IMR-90 (cell line): ENCODE results near the gene ZNF48. TPM values are rescaled to one million over a fixed set of nuclear protein-coding genes. Genes with fewer than 3 reads are reported as not detected.

Experiments used
- ATAC-seq: fragments of 200-7000 bp; cut with Tn5 transposase; 2 replicates; pipeline ENCODE4 v1.9.1; 2020; ENCODE audit warnings: low read depth, mild to moderate bottlenecking, moderate library complexity
- BruUV-seq: library from RNA; stranded (reverse); fragments of 400-500 nt; replicated peaks from 2 replicates; lab custom pipeline; 2021; lab: Mats Ljungman, UMichigan
- CTCF ChIA-PET: fragments of 300-600 bp; formaldehyde crosslinking; extraction: SDS; loops from one replicate; lab custom pipeline; 2021; ENCODE audit warnings: antibody characterized with exemption; lab: Yijun Ruan, JAX
- POLR2A ChIA-PET: fragments of 300-600 bp; sonication (Branson Sonifier 250); formaldehyde crosslinking; loops from one replicate; lab custom pipeline; 2022; ENCODE audit warnings: antibody characterized with exemption; ENCODE audit not compliant: unreplicated experiment; lab: Charles Lee
- DNase-seq: peaks from one replicate; pipeline ENCODE4 v3.0.0; 2013
- H2AFZ ChIP-seq: replicated peaks from 2 replicates; pipeline ENCODE3; 2013; ENCODE audit warnings: low read length, mild to moderate bottlenecking; ENCODE audit not compliant: poor library complexity
- H2AK5ac ChIP-seq: 2 replicates; pipeline ENCODE4 v1.6.1; 2013; ENCODE audit warnings: low read depth, low read length, inconsistent platforms
- H2AK9ac ChIP-seq: replicated peaks from 2 replicates; pipeline ENCODE3; 2013; ENCODE audit warnings: mild to moderate bottlenecking, low read depth, low read length, moderate library complexity; ENCODE audit not compliant: poor library complexity
- H2BK120ac ChIP-seq: 2 replicates; pipeline ENCODE4 v1.6.1; 2013; ENCODE audit warnings: low read depth, low read length, inconsistent platforms
- H2BK15ac ChIP-seq: 3 replicates; pipeline ENCODE4 v1.6.1; 2013; ENCODE audit warnings: low read depth, low read length, inconsistent platforms
- H2BK20ac ChIP-seq: 2 replicates; pipeline ENCODE4 v1.6.1; 2013; ENCODE audit warnings: low read depth, mild to moderate bottlenecking, inconsistent platforms, low read length, moderate library complexity
- H2BK5ac ChIP-seq: 2 replicates; pipeline ENCODE4 v1.6.1; 2013; ENCODE audit warnings: mild to moderate bottlenecking, low read depth, low read length, inconsistent platforms; ENCODE audit not compliant: poor library complexity, severe bottlenecking
- H3K14ac ChIP-seq: replicated peaks from 2 replicates; pipeline ENCODE4 v1.6.1; 2013; ENCODE audit warnings: low read depth, low read length, inconsistent platforms
- H3K18ac ChIP-seq: 2 replicates; pipeline ENCODE4 v1.6.1; 2013; ENCODE audit warnings: low read depth, low read length, control low read depth
- H3K23ac ChIP-seq: 2 replicates; pipeline ENCODE4 v1.6.1; 2013; ENCODE audit warnings: low read depth, low read length, inconsistent platforms
- H3K27ac ChIP-seq: 2 replicates; pipeline ENCODE4 v1.5.1; 2013; ENCODE audit warnings: mild to moderate bottlenecking, control low read depth, low read length; ENCODE audit not compliant: insufficient read depth
- H3K27me3 ChIP-seq: 2 replicates; pipeline ENCODE4 v1.6.1; 2013; ENCODE audit warnings: low read length; ENCODE audit not compliant: control insufficient read depth, insufficient read depth
- H3K36me3 ChIP-seq: 2 replicates; pipeline ENCODE4 v1.6.1; 2013; ENCODE audit warnings: low read length, mixed read lengths; ENCODE audit not compliant: control insufficient read depth, insufficient read depth
- H3K4ac ChIP-seq: 2 replicates; pipeline ENCODE4 v1.6.1; 2013; ENCODE audit warnings: low read depth, low read length, inconsistent platforms
- H3K4me1 ChIP-seq: 2 replicates; pipeline ENCODE4 v1.6.1; 2013; ENCODE audit warnings: low read length, mixed read lengths; ENCODE audit not compliant: control insufficient read depth, insufficient read depth
- H3K4me2 ChIP-seq: 2 replicates; pipeline ENCODE4 v1.6.1; 2013; ENCODE audit warnings: low read depth, mild to moderate bottlenecking, control low read depth, low read length, moderate library complexity
- H3K4me3 ChIP-seq: 2 replicates; pipeline ENCODE4 v1.5.1; 2013; ENCODE audit warnings: low read depth, mild to moderate bottlenecking, control low read depth, low read length, moderate library complexity; ENCODE audit not compliant: insufficient read depth
- H3K56ac ChIP-seq: 2 replicates; pipeline ENCODE4 v1.6.1; 2013; ENCODE audit warnings: low read length, inconsistent platforms; ENCODE audit not compliant: insufficient read depth; ENCODE audit errors: extremely low read depth
- H3K79me1 ChIP-seq, 2 experiments: 2 replicates each; pipeline ENCODE4 v1.6.1; 2013; ENCODE audit warnings: low read length in 2 of 2, inconsistent platforms in 1 of 2, low read depth in 1 of 2
- H3K9ac ChIP-seq: 2 replicates; pipeline ENCODE4 v1.6.1; 2013; ENCODE audit warnings: low read depth, low read length, control low read depth
- H3K9me1 ChIP-seq: 2 replicates; pipeline ENCODE4 v1.6.1; 2013; ENCODE audit warnings: low read length, inconsistent platforms; ENCODE audit not compliant: insufficient read depth
- H3K9me3 ChIP-seq: 2 replicates; pipeline ENCODE4 v1.6.1; 2013; ENCODE audit warnings: low read length; ENCODE audit not compliant: control insufficient read depth, insufficient read depth
- H4K20me1 ChIP-seq: 2 replicates; pipeline ENCODE4 v1.6.1; 2013; ENCODE audit warnings: low read length, inconsistent platforms; ENCODE audit not compliant: insufficient read depth
- H4K5ac ChIP-seq: 2 replicates; pipeline ENCODE4 v1.6.1; 2013; ENCODE audit warnings: mild to moderate bottlenecking, low read depth, low read length, control low read depth
- H4K8ac ChIP-seq, 2 experiments: 2 replicates each; pipeline ENCODE4 v1.6.1; 2013; ENCODE audit warnings: low read depth in 2 of 2, low read length in 2 of 2, control low read depth in 1 of 2, inconsistent platforms in 1 of 2
- H4K91ac ChIP-seq: 2 replicates; pipeline ENCODE4 v1.6.1; 2013; ENCODE audit warnings: low read depth, low read length, inconsistent platforms; ENCODE audit not compliant: insufficient read depth
- BHLHE40 ChIP-seq: fragments of 150-350 bp; IDR thresholded peaks from 2 replicates; pipeline ENCODE4 v1.6.1; 2016; ENCODE audit warnings: mild to moderate bottlenecking, low read depth, low read length
- CEBPB ChIP-seq: IDR thresholded peaks from 2 replicates; pipeline ENCODE4 v1.6.1; 2012; ENCODE audit warnings: low read depth, low read length, improper control_type of control experiment
- CHD1 ChIP-seq: IDR thresholded peaks from 2 replicates; pipeline ENCODE4 v1.6.1; 2012; ENCODE audit warnings: low read depth, low read length, improper control_type of control experiment
- FOS ChIP-seq: fragments of 150-350 bp; IDR thresholded peaks from 2 replicates; pipeline ENCODE4 v1.6.1; 2016; ENCODE audit warnings: low read depth, low read length
- MAFK ChIP-seq: IDR thresholded peaks from 2 replicates; pipeline ENCODE4 v1.6.1; 2012; ENCODE audit warnings: low read depth, low read length, improper control_type of control experiment
- MAZ ChIP-seq: IDR thresholded peaks from 2 replicates; pipeline ENCODE4 v1.6.1; 2012; ENCODE audit warnings: low read depth, mild to moderate bottlenecking, low read length, improper control_type of control experiment, moderate library complexity, borderline replicate concordance
- MXI1 ChIP-seq: IDR thresholded peaks from 2 replicates; pipeline ENCODE4 v1.6.1; 2012; ENCODE audit warnings: low read depth, mild to moderate bottlenecking, low read length, moderate library complexity, borderline replicate concordance
- NFE2L2 ChIP-seq: fragments of 150-350 bp; IDR thresholded peaks from 2 replicates; pipeline ENCODE4 v1.6.1; 2016; ENCODE audit warnings: low read depth, mild to moderate bottlenecking, low read length
- POLR2A ChIP-seq: IDR thresholded peaks from 2 replicates; pipeline ENCODE4 v1.6.1; 2012; ENCODE audit warnings: mild to moderate bottlenecking, low read depth, low read length
- RAD21 ChIP-seq: IDR thresholded peaks from 2 replicates; pipeline ENCODE4 v1.6.1; 2012; ENCODE audit warnings: low read length, improper control_type of control experiment
- RCOR1 ChIP-seq: IDR thresholded peaks from 2 replicates; pipeline ENCODE4 v1.6.1; 2012; ENCODE audit warnings: mild to moderate bottlenecking, low read length, improper control_type of control experiment; ENCODE audit not compliant: insufficient replicate concordance
- RFX5 ChIP-seq: IDR thresholded peaks from 2 replicates; pipeline ENCODE4 v1.8.0; 2012; ENCODE audit warnings: low read depth, mild to moderate bottlenecking, low read length, moderate library complexity
- SMC3 ChIP-seq: fragments of 150-350 bp; IDR thresholded peaks from 2 replicates; pipeline ENCODE4 v1.6.1; 2016; ENCODE audit warnings: low read depth, mild to moderate bottlenecking, antibody characterized with exemption, low read length, moderate library complexity
- WGBS, 2 experiments: methylation state at CpG; one replicate each; pipeline versions ENCODE4 v1.1.5 to v1.1.7; 2013; ENCODE audit warnings: missing lambda C conversion rate in 2 of 2; ENCODE audit not compliant: insufficient read length in 1 of 2; ENCODE audit errors: extremely low coverage in 2 of 2; 5-methylcytosine and 5-hydroxymethylcytosine counted together
- dilution Hi-C: fragments of 300-500 bp; cut with HindIII; formaldehyde crosslinking; loops from one replicate; pipeline ENCODE4 v1.14.3; 2018; ENCODE audit warnings: low sequenced_read_pairs; ENCODE audit not compliant: unreplicated experiment
- in situ Hi-C: fragments of 300-500 bp; cut with MboI; formaldehyde crosslinking; loops from 3 replicates; pipeline ENCODE4 v1.14.3; 2019; ENCODE audit warnings: low sequenced_read_pairs, inconsistent platforms, mixed read lengths
- intact Hi-C: fragments of 100-400 bp; cut with micrococcal nuclease; formaldehyde crosslinking; loops from 2 replicates; pipeline ENCODE4 v1.10.0; 2022
- polyA plus RNA-seq, 3 experiments: library from polyadenylated mRNA; depleted of rRNA; stranded (reverse); fragments of >200 nt; gene quantifications; 2 replicates each; pipeline ENCODE4 v1.2.3, GENCODE V29; 2012; ENCODE audit warnings: low replicate concordance in 1 of 3
- total RNA-seq: library from RNA; depleted of rRNA; stranded (reverse); fragments of >200 nt; gene quantifications from 2 replicates; pipeline ENCODE4 v1.2.3, GENCODE V29; 2012
- TF ChIP-seq, protein P1 (sequence below): conservative IDR thresholded peaks from 2 replicates; pipeline ENCODE4 v1.5.1; 2012; ENCODE audit warnings: mild to moderate bottlenecking, low read depth, low read length, improper control_type of control experiment
- TF ChIP-seq, protein P2 (sequence below): fragments of 150-350 bp; IDR thresholded peaks from 2 replicates; pipeline ENCODE4 v1.6.1; 2017; ENCODE audit warnings: mild to moderate bottlenecking, antibody characterized with exemption, low read length, low read depth

ZNF48 gene
- total and polyA plus RNA-seq, 2 of the 4 experiments (the other 2 are of a cell fraction): 5.8 to 6.6 TPM

DNA sequence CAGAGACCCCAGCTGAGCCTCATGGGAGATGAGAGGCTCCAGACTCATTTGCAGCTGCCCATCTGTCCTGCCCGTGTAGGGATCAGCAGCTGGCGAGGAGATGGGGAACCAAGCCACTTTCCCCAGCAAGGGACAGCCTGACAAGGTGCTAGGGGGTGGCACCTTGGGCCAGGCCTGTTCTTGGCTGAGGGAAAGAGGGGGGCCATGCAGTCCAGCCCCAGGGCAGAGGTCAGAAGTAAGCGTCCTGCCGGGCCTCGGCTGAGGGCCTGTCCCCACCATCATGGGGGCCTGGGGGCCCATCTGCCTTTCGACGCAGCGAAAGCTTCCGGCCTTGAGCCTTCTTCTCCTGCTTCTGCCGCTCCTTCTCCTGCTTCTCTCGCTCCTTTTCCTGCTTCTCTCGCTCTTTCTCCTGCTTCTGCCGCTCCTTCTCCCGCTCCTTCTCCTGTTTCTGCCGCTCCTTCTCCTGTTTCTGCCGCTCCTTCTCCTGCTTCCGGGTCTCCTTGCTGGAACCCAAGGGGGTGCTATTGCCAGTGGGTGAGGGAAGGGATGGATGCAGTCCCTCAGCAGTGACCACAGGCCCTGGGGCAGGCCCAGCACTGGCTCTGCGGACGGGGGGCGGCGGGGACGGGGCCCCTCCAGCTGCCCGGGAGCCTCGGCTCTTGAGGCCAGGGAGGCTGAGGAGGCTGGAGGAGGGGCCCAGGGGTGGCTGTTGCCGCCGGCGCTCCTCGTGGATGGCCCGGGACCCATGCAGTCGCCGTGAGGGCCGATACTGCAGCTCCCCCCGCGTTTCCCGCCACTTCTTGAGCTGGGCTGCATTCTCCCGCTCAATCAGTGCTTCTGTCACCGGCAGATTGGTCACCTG, 37.3 kb upstream of the ZNF48 start:
- H2BK20ac ChIP-seq: no peak overlapping the region
- no peak overlapping the region for H2BK120ac ChIP-seq
- H3K36me3 ChIP-seq: peaks cover 43% of the 10 kb centered on the region
- peaks cover 7% of the 10 kb centered on the region; the same call in 1 of the 2 replicates for H3K9me1 ChIP-seq
- dilution Hi-C loops (no loop called here), intact Hi-C loops (no loop called here), in situ Hi-C loops (no loop called here)
- H2AFZ ChIP-seq: no peak overlapping the region
- ATAC-seq: no peak
- 95% methylated on average over 15 of the region's 37 CpGs; no CpG with 5 or more reads in 1 of the 2 experiments for WGBS, 2 experiments
- H3K14ac ChIP-seq: no peak overlapping the region
- H3K27ac ChIP-seq: no peak overlapping the region
- H3K4me1 ChIP-seq: peaks cover 5% of the 10 kb centered on the region; the same call in 1 of the 2 replicates
- DNase-seq: no peak
- H3K27me3 ChIP-seq: no peaks in the 10 kb centered on the region
- H3K23ac ChIP-seq: no peak overlapping the region
- no peak overlapping the region for H4K5ac ChIP-seq
- H4K8ac ChIP-seq: no peak overlapping the region
- H3K56ac ChIP-seq: no peak overlapping the region
- H3K9me3 ChIP-seq: no peaks in the 10 kb centered on the region
- CTCF ChIA-PET: no interaction called here
- no peak overlapping the region for H2BK5ac ChIP-seq
- H3K18ac ChIP-seq: no peak overlapping the region
- no peak overlapping the region for H2AK5ac ChIP-seq
- no peak overlapping the region for H3K9ac ChIP-seq
- H3K4me3 ChIP-seq: no peak overlapping the region
- H4K20me1 ChIP-seq: peaks cover under 1% of the 10 kb centered on the region; the same call in 1 of the 2 replicates
- POLR2A ChIA-PET: no interaction called here
- H4K91ac ChIP-seq: no peak overlapping the region
- H3K4ac ChIP-seq: no peak overlapping the region
- no peak overlapping the region for H2AK9ac ChIP-seq
- H3K4me2 ChIP-seq: no peak overlapping the region
- no peak overlapping the region for H2BK15ac ChIP-seq
- BruUV-seq: no TSS peak
- peaks cover 10 to 58% of the 10 kb centered on the region in 2 experiments for H3K79me1 ChIP-seq
- TF ChIP-seq BHLHE40 (no peak), FOS (no peak), SMC3 (no peak), CEBPB (no peak), RCOR1 (no peak), NFE2L2 (no peak), POLR2A (no peak), RAD21 (no peak), MAZ (no peak), MAFK (no peak), RFX5 (no peak), MXI1 (no peak), CHD1 (no peak)
- TF ChIP-seq, protein P1, sequence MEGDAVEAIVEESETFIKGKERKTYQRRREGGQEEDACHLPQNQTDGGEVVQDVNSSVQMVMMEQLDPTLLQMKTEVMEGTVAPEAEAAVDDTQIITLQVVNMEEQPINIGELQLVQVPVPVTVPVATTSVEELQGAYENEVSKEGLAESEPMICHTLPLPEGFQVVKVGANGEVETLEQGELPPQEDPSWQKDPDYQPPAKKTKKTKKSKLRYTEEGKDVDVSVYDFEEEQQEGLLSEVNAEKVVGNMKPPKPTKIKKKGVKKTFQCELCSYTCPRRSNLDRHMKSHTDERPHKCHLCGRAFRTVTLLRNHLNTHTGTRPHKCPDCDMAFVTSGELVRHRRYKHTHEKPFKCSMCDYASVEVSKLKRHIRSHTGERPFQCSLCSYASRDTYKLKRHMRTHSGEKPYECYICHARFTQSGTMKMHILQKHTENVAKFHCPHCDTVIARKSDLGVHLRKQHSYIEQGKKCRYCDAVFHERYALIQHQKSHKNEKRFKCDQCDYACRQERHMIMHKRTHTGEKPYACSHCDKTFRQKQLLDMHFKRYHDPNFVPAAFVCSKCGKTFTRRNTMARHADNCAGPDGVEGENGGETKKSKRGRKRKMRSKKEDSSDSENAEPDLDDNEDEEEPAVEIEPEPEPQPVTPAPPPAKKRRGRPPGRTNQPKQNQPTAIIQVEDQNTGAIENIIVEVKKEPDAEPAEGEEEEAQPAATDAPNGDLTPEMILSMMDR: no peak
- TF ChIP-seq, protein P2, sequence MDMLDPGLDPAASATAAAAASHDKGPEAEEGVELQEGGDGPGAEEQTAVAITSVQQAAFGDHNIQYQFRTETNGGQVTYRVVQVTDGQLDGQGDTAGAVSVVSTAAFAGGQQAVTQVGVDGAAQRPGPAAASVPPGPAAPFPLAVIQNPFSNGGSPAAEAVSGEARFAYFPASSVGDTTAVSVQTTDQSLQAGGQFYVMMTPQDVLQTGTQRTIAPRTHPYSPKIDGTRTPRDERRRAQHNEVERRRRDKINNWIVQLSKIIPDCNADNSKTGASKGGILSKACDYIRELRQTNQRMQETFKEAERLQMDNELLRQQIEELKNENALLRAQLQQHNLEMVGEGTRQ: no peak
